Cardiac muscle cell (in vitro differentiated cells and primary cell): ENCODE measurements around the gene BATF3. TPM values are rescaled to one million over a fixed set of nuclear protein-coding genes. Genes with fewer than 3 reads are reported as not detected.

Experiments
- DNase-seq, 2 donors: peaks; one replicate each; pipeline versions ENCODE4 v3.0.0 to v3.0.0-alpha.2; 2010 to 2017; ENCODE audit warnings: low read depth in 1 of 2, low spot score in 1 of 2
- H3K27ac ChIP-seq: fragments of 200-600 bp; sonication (generic); 2 replicates; pipeline ENCODE4 v1.5.1; 2016
- H3K27me3 ChIP-seq: fragments of 200-600 bp; sonication (generic); 2 replicates; pipeline ENCODE4 v1.6.0; 2016; ENCODE audit warnings: control low read depth
- H3K36me3 ChIP-seq: fragments of 200-600 bp; sonication (generic); 2 replicates; pipeline ENCODE4 v1.5.1; 2016; ENCODE audit warnings: control low read depth
- H3K4me1 ChIP-seq: fragments of 200-600 bp; sonication (generic); 2 replicates; pipeline ENCODE4 v1.8.1; 2017; ENCODE audit warnings: low read depth, mild to moderate bottlenecking, mixed run types
- H3K4me3 ChIP-seq: fragments of 200-600 bp; sonication (generic); 2 replicates; pipeline ENCODE4 v1.5.1; 2016; ENCODE audit warnings: mild to moderate bottlenecking
- H3K9me3 ChIP-seq: fragments of 200-600 bp; sonication (generic); 2 replicates; pipeline ENCODE4 v1.5.1; 2017; ENCODE audit warnings: low read depth, mild to moderate bottlenecking, control low read depth
- CTCF ChIP-seq: IDR thresholded peaks from 2 replicates; pipeline ENCODE4 v1.5.1; 2012; ENCODE audit warnings: low read depth, mild to moderate bottlenecking, low read length
- polyA plus RNA-seq: library from polyadenylated mRNA; unstranded; fragments of >200 nt; fragmentation: Nextera tagmentation; extraction: Ambion mirVana; gene quantifications from 2 replicates; pipeline ENCODE4 v1.2.1, GENCODE V29; 2016
- total RNA-seq: library from RNA; depleted of rRNA; stranded (reverse); fragments of >200 nt; gene quantifications from 2 replicates; pipeline ENCODE4 v1.2.3, GENCODE V29; 2016

Gene BATF3
- total and polyA plus RNA-seq, 2 experiments from 2014 or later: 1.8 TPM

- Histone ChIP-seq H3K4me3 (no peak overlapping the region), H3K27ac (no peak overlapping the region), H3K36me3 (no peaks in the 10 kb centered on the region), H3K27me3 (peaks cover 68% of the 10 kb centered on the region), H3K9me3 (no peaks in the 10 kb centered on the region), H3K4me1 (no peaks in the 10 kb centered on the region)
- no peak for TF ChIP-seq CTCF
- no peak for DNase-seq
Measured at GRCh38 chr1:212696721-212697331, 2.8 kb downstream of the BATF3 start.

GRCh38 chr1:212692774-212693644, 6.6 kb downstream of the BATF3 start:
- TF ChIP-seq CTCF: no peak
- Histone ChIP-seq H3K36me3 (no peaks in the 10 kb centered on the region), H3K4me1 (no peaks in the 10 kb centered on the region), H3K9me3 (no peaks in the 10 kb centered on the region), H3K27ac (no peak overlapping the region), H3K27me3 (peaks cover 36% of the 10 kb centered on the region), H3K4me3 (no peak overlapping the region)
- no peak for DNase-seq

GRCh38 chr1:212691561-212692071, 8.0 kb downstream of the BATF3 start:
- no peak for DNase-seq
- H3K27ac ChIP-seq: no peak overlapping the region
- no peak overlapping the region for H3K4me3 ChIP-seq
- no peak for TF ChIP-seq CTCF
- H3K27me3 ChIP-seq: peaks cover 22% of the 10 kb centered on the region
- H3K36me3 ChIP-seq: no peaks in the 10 kb centered on the region
- no peaks in the 10 kb centered on the region for H3K4me1 ChIP-seq
- H3K9me3 ChIP-seq: no peaks in the 10 kb centered on the region

- Histone ChIP-seq H3K9me3 (no peaks in the 10 kb centered on the region), H3K27me3 (peaks cover 15% of the 10 kb centered on the region), H3K4me1 (no peaks in the 10 kb centered on the region), H3K4me3 (no peak overlapping the region), H3K27ac (no peak overlapping the region), H3K36me3 (no peaks in the 10 kb centered on the region)
- TF ChIP-seq CTCF: no peak
- DNase-seq: no peak
Measured at GRCh38 chr1:212690816-212691403, 8.7 kb downstream of the BATF3 start.

GRCh38 chr1:212689758-212690529, 9.7 kb downstream of the BATF3 start:
- Histone ChIP-seq H3K27me3 (peaks cover 10% of the 10 kb centered on the region), H3K27ac (no peak overlapping the region), H3K9me3 (no peaks in the 10 kb centered on the region), H3K4me3 (no peak overlapping the region), H3K4me1 (no peaks in the 10 kb centered on the region), H3K36me3 (no peaks in the 10 kb centered on the region)
- DNase-seq: no peak
- no peak for TF ChIP-seq CTCF
